Activated T-cell treated with anti-CD3 and anti-CD28 coated beads, Interleukin-2, amount 50 U/mL, for 1 hour (primary cell): ENCODE data around the gene CEP295NL.

Source experiments
- DNase-seq: peaks from one replicate; pipeline ENCODE4 v3.0.0-alpha.2; 2020

Gene CEP295NL

GRCh38 chr17:78861229-78861628, 41.8 kb downstream of the CEP295NL start:
- DNase-seq = no peak

GRCh38 chr17:78859051-78859450, 44.0 kb downstream of the CEP295NL start:
- DNase-seq = no peak

- DNase-seq = no peak
These were observed 45.7 kb downstream of the CEP295NL start for GRCh38 chr17:78857266-78857665.

DNA sequence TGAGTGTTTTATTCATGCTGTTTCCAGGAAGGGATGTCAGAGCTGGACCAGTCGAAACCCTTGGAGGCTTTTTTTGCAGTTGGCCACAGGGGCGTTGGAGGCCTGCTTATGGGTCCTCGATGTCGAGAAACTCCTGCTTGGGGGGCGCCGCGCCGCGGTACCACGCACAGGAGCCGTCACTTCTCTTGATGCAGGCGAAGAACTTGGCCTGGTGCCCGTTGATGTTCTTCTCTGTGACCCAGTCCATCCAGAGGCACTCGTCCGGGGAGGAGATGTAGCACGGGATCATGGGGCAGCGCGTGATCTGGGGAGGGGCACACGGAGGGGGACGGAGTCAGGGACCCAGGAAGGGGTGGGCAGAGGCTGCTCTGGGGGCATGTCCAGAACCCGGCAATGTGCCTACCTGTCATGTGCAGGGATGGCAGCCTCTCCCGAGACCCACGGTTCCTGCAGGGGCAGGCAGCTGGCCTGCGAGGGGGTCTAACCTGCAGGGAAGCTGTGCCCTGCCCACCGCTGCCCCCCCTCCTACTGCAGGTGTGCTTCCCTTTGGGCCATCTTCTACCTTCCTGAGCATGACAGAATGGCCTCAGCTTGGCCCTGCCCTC, 47.3 kb downstream of the CEP295NL start:
- DNase-seq = no peak

DNA sequence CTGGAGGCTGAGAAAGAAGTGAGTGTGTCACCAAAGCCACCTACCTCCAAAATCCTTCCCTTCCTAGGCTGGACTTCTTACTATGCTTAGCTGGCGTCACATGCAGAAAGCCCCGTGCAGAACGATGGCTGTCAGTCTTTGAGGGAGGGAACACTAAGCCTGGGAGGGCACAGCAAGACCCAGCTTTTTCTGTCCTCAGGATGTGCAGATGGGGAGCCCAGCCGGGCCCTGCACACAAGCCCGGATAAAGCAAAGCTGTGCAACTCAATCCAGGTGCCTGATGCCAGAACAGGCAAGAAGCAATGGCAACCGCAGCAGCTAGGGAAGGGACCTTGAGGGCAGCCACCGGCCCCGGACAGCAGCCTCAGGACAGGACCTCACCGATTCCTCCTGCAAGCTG, 48.5 kb downstream of the CEP295NL start:
- no peak for DNase-seq

DNA sequence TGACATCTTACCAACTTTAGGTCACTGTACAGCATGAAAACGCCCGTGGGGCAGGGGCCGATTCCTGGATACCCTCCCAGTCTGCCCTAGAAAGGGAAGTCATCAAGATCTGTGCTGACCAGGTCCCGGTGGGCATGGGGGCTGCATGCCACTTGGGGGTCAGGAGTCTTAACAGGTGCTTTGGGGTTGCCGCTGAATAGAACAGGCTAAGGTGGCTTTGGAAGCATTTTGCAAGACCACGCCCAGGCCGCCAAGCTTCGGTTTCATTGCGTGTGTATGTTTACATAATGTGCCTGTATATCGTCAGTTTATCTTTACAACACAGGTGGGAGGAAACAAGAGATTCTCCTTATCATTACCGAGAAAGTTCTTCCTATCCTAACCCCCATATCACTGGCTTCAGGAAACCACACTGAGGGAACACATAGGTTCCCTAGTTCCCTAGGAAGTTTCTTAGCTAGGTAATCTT, 49.0 kb downstream of the CEP295NL start:
- no peak for DNase-seq

DNA sequence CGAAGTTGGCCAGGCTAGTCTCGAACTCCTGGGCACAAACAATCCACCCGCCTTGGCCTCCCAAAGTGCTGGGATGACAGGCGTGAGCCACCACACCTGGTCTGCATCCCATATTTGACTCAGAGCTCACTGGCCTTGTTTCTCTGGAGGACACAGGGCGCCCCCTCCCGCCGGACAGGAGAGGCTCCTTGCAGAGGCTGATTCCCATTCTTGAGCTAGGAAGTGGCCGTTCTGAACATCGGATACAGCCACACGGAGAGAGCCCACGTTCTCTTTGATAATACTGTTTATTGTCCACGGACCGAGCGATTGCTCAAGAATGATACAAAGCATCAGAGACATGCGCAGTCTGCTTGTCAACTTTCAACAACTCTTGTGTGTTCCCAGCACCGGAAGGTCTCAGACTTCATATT, 50.3 kb downstream of the CEP295NL start:
- DNase-seq = no peak

GRCh38 chr17:78849026-78849425, 54.0 kb downstream of the CEP295NL start:
- no peak for DNase-seq

DNA sequence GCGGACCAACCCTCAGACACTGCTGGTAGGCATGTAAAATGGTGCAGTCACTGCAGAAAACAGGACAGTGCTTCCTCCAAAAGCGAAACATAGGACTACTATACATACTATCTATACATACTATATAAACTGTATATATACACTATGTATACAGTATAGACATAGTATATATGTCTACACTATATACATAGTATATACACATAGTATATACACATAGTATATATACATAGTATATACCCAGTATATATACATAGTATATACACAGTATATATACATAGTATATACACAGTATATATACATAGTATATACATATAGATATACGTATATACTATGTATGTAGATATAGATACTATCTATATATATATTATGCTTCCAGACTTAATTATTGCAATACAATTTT, 55.9 kb downstream of the CEP295NL start:
- no peak for DNase-seq

GRCh38 chr17:78844301-78845005, 58.5 kb downstream of the CEP295NL start:
- no peak for DNase-seq

GRCh38 chr17:78842881-78843565, 60.0 kb downstream of the CEP295NL start:
- DNase-seq = peak; percentile 66

DNA sequence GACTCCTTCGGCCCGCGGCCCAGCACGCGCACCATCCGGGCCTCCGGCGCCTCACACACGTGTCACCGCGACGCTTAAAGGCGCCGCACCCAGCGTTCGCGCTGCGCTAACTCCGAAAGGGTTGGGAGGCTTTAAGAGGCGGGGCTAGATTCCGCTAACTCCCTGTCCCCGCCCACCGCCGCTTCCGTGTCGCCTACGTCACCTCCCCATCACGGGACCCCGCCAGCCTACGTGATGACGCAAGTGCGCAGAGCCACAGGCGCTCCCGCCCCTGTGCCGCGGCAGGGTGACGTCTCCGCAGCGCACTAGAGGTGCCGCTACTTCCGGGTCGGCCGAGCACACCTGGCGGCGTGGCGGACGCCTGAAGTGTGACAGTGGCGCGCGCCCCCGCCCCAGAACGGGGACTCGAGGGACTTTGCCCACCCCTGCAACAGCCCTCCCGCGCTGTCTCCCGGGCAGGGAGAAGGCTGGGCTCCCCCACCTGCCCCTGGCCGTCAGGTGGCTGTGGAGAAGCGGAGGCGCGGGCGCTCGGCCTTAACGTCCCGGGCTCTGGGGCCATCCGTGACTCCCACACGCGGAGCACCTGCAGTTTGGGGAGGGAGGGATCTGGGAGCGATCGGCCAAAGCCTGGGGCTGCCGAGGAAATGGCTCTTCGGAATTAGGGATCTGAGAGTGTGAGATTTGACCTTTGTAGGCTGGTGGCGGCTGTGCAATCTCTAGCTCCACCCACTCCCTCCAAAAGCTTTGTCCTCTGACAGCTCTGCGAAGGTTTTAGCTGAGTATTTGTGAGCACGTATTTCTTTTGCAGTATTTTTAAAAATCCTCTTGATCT, 62.0 kb downstream of the CEP295NL start, which contains the start of gene USP36:
Gene USP36, minus strand, starts transcription at position 35 of the 832 bp plus-strand sequence. CDS start 4,451 bp downstream, outside the sequence.
- DNase-seq = peak; percentile 100
